Measurements from ENCODE around the gene ATP10A.

DNA sequence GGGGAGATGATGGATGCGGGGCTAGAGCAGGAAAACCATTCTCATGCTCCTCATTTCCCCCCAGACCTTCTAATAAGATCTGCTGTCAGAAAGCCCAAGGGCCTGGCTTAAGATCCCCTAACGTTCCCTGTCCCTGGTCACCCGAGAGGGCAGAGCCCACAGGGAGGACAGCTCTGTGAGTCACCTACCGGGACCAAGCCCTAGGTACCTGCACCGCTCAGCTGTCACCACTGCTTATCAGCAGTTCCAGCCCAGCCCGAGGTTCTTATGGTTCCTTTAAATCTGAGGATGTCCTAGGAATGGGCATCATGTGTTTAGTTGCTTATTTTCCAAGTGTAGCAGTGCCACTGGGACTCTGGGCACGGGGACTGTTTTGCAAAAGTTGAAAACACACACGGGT lies 53.0 kb downstream of the ATP10A start:
- TF ChIP-seq ELF1 (IDR thresholded peaks at IDR 0.05) (no peak), CTCF (IDR thresholded peaks at IDR 0.05) (no peak), NRF1 (IDR thresholded peaks at IDR 0.05; ENCODE audit: low read depth, low read length) (no peak), RFX5 (IDR thresholded peaks at IDR 0.05; ENCODE audit: low read length) (no peak), GABPA (IDR thresholded peaks at IDR 0.05; ENCODE audit: low read depth) (no peak), EZH2phosphoT487 (IDR thresholded peaks at IDR 0.05; ENCODE audit: borderline replicate concordance, low read depth) (no peak), SIN3A (IDR thresholded peaks at IDR 0.05; ENCODE audit: borderline replicate concordance, low read depth, low read length) (no peak)
